GM06990 (cell line): Measurements from ENCODE around the gene HBEGF.
"Not testable (repeated sequence)": the region's sequence is repeated elsewhere in the genome, so short reads cannot be mapped to it uniquely, and the experiment has no call there.

Experiments used
- DNase-seq: peaks from one replicate; pipeline ENCODE4 v3.0.0-alpha.2; 2011; ENCODE audit not compliant: insufficient read length; ENCODE audit errors: extremely low read depth
- H3K27me3 ChIP-seq: replicated peaks from 2 replicates; pipeline ENCODE4 v1.6.0; 2011; ENCODE audit warnings: low read length; ENCODE audit not compliant: control insufficient read depth, insufficient read depth
- H3K36me3 ChIP-seq: 2 replicates; pipeline ENCODE4 v1.5.1; 2011; ENCODE audit warnings: low read length; ENCODE audit not compliant: control insufficient read depth, insufficient read depth
- H3K4me3 ChIP-seq: replicated peaks from 2 replicates; pipeline ENCODE4 v1.5.1; 2011; ENCODE audit warnings: low read depth, mild to moderate bottlenecking, control low read depth, low read length
- TF ChIP-seq, protein P1 (sequence below): IDR thresholded peaks from 2 replicates; pipeline ENCODE4 v1.5.1; 2011; ENCODE audit warnings: low read length, control low read depth, mild to moderate bottlenecking, inconsistent platforms; ENCODE audit not compliant: insufficient read depth, poor library complexity, severe bottlenecking

Gene HBEGF

DNA sequence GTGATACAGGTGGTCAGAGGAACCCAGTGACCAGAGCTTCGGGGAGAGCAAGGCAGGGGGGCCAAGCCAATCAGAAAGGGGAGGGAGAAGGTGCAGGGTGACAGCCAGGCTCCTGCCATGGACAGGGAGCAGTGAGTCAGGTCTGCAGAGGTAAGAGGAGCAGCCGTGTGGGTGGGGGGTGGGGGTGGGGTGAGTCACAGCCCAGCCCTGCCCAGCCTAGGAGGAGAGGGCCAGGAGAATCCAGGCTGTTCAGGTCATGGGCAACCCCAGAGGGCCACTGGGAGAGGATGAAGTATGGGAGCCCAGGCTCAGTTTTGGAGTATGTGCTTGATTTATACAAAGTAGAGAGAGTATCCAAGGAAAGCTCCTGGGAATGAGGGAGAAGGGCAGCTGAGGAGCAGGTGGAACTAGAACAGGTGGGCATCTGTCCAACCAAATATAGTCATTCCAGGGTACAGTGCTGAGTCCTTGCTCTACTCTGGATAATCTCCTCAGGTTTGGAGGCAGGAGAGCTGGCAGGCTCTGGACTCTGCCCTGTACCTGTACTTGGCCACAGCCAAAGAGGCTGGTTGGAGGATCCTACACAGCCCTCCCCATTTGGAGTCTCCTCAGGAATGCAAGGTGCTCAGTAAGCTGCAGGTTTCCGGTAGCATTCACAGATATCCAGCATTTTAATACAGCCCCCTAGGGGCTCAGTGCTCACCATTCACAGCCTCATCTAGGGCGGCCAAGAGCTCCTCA is 1.6 kb downstream of the HBEGF start:
- no peaks in the 10 kb centered on the region for H3K36me3 ChIP-seq
- H3K4me3 ChIP-seq: no peak overlapping the region
- no peak for DNase-seq
- no peaks in the 10 kb centered on the region for H3K27me3 ChIP-seq
- TF ChIP-seq, protein P1, sequence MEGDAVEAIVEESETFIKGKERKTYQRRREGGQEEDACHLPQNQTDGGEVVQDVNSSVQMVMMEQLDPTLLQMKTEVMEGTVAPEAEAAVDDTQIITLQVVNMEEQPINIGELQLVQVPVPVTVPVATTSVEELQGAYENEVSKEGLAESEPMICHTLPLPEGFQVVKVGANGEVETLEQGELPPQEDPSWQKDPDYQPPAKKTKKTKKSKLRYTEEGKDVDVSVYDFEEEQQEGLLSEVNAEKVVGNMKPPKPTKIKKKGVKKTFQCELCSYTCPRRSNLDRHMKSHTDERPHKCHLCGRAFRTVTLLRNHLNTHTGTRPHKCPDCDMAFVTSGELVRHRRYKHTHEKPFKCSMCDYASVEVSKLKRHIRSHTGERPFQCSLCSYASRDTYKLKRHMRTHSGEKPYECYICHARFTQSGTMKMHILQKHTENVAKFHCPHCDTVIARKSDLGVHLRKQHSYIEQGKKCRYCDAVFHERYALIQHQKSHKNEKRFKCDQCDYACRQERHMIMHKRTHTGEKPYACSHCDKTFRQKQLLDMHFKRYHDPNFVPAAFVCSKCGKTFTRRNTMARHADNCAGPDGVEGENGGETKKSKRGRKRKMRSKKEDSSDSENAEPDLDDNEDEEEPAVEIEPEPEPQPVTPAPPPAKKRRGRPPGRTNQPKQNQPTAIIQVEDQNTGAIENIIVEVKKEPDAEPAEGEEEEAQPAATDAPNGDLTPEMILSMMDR: no peak

DNA sequence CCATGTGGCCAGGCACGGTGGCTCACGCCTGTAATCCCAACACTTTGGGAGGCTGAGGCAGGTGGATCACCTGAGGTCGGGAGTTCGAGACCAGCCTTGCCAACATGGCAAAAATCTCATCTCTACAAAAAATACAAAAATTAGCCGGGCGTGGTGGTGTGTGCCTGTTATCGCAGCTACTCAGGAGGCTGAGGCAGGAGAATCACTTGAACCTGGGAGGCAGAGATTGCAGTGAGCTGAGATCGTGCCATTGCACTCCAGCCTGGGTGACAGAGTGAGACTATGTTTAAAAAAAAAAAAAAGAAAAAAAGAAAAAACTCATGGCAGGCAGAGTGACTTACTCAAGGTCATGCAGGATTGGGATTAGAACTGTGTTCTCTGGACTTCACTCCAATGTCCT is 2.6 kb downstream of the HBEGF start:
- H3K27me3 ChIP-seq, DNase-seq, H3K36me3 ChIP-seq, H3K4me3 ChIP-seq: not testable (repeated sequence)

DNA sequence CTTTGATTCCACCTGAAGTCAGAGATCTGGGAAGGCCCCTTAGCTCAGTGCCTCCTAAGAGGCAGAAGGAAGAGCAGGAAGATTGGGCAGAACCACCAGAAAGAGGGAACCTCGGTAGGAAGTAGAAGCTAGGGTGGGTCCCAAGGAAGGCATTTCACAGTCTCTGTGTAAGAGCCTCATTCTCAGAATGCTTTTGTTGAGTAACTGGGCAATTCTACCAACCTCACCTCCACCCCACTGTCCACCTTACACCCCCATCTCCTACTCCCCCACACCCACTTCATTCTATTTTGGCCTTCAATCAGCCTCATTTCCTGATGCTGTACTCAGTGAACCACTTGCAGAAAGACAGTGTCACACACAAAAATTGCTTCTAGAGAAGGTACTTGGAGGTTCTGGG is 3.5 kb downstream of the HBEGF start:
- H3K36me3 ChIP-seq: no peaks in the 10 kb centered on the region; the same call in 1 of the 2 replicates
- TF ChIP-seq, protein P1: no peak
- no peak overlapping the region for H3K4me3 ChIP-seq
- DNase-seq: no peak
- H3K27me3 ChIP-seq: no peaks in the 10 kb centered on the region

DNA sequence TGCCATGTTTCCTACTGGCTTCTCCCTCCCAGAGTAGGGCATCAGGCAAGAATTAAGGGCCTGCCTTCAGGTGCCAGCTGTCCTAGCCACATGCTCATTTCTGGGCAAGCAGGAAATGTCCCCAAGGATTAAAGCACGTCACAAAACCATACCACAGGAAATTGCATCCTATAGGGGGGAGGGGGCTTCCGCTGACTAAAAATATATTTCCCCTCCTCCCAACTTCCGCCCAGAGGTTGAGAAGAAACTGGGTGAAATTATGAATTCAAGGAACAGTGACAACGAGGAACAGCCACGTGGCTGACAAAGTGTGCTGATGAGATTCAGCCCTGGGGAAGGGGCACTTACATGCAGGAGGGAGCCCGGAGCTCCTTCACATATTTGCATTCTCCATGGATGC is 4.1 kb downstream of the HBEGF start:
- H3K4me3 ChIP-seq: no peak overlapping the region
- no peaks in the 10 kb centered on the region; the same call in 1 of the 2 replicates for H3K36me3 ChIP-seq
- TF ChIP-seq, protein P1: no peak
- no peaks in the 10 kb centered on the region for H3K27me3 ChIP-seq
- DNase-seq: no peak

DNA sequence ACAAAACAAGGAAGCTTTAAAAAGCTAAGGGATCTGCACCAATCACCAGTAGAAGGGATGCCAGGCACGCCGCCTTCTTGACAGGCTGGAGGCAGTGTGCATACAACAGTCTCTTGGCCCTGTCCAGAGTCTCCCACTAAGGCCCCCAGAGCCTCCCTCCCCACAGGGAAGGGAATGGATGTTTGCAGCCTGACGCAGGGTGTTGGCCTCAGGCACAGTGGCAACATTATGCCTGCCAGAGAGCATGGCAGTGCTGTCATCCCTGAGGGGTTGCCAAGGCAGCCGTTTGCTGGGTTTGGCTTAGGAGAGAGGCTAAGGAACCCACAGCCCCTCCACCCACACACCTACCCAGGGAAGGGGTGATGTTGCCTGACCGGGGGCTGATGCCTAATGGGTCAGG is 4.8 kb downstream of the HBEGF start:
- Histone ChIP-seq H3K27me3 (no peaks in the 10 kb centered on the region), H3K4me3 (no peak overlapping the region), H3K36me3 (no peaks in the 10 kb centered on the region; the same call in 1 of the 2 replicates)
- no peak for DNase-seq
- TF ChIP-seq, protein P1: no peak

DNA sequence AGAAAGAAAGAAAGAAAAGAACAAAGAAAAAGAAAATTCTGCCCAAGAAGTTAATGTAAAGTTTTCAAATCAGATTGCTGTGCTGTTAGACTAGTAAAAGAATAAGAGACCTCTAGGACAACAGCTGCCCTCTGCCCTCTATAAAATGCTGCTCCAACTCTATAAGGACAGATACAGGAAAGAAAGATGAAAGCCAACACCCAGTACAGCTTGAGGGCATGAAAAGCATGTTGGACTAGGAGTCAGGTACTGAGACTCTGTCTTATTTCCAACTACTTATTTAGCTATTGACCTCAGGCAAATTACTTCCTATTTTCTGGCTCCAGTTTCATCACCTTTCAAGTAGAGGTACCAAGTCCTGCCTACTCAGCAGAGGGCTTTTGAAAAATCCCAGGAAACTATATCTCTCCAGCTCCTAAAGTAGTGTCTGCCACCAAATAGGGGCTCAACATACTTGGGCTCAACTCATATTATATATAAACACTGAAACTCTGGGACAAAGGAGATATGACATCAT is 5.7 kb downstream of the HBEGF start:
- TF ChIP-seq, protein P1: no peak
- no peak overlapping the region for H3K4me3 ChIP-seq
- no peak for DNase-seq
- H3K27me3 ChIP-seq: no peaks in the 10 kb centered on the region
- H3K36me3 ChIP-seq: no peaks in the 10 kb centered on the region; the same call in 1 of the 2 replicates
